HCEC 1CT (cell line): ENCODE results near the gene MAPK1IP1L.
"Not testable (repeated sequence)": the region's sequence is repeated elsewhere in the genome, so short reads cannot be mapped to it uniquely, and the experiment has no call there.

Source experiments
- DNase-seq: peaks from one replicate; pipeline ENCODE4 v3.0.0-alpha.2; 2017

Gene MAPK1IP1L

GRCh38 chr14:55057919-55058318 lies 6.5 kb downstream of the MAPK1IP1L start:
- no peak for DNase-seq

- DNase-seq: no peak
Measured at GRCh38 chr14:55059333-55059732, 7.9 kb downstream of the MAPK1IP1L start.

- no peak for DNase-seq
Measured at GRCh38 chr14:55062517-55063351, 11.3 kb downstream of the MAPK1IP1L start.

- not testable (repeated sequence) for DNase-seq
Measured at GRCh38 chr14:55064896-55065295, 13.4 kb downstream of the MAPK1IP1L start.

DNA sequence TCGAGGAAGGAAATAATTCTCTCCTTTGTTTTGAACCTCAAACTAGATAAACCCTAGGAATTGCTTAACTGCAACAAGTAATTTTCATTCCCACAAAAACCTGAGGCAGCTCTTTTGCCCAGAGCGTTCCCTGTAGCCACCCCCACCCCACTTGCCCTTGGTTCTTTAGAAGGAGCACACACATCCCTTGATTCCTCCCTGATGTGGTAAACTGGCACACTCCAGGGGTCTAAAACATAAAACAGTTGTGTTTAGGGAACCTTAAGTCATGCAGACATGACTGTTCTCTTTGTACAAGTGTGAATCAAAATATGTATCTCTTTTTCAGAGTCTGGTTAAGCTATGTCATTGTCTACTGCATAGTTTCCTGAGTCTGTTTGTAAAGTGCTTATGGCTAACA lies 14.0 kb downstream of the MAPK1IP1L start:
- no peak for DNase-seq

- no peak for DNase-seq
Measured at GRCh38 chr14:55066223-55066622, 14.8 kb downstream of the MAPK1IP1L start.

- DNase-seq: no peak
Measured at GRCh38 chr14:55070981-55071411, 19.5 kb downstream of the MAPK1IP1L start.

GRCh38 chr14:55071870-55072640 lies 20.6 kb downstream of the MAPK1IP1L start:
- DNase-seq: peak; percentile 83

- DNase-seq: peak; percentile 57
Measured at GRCh38 chr14:55073856-55074255, 22.4 kb downstream of the MAPK1IP1L start.

- DNase-seq: no peak
Measured at GRCh38 chr14:55074662-55075061, 23.2 kb downstream of the MAPK1IP1L start.

DNA sequence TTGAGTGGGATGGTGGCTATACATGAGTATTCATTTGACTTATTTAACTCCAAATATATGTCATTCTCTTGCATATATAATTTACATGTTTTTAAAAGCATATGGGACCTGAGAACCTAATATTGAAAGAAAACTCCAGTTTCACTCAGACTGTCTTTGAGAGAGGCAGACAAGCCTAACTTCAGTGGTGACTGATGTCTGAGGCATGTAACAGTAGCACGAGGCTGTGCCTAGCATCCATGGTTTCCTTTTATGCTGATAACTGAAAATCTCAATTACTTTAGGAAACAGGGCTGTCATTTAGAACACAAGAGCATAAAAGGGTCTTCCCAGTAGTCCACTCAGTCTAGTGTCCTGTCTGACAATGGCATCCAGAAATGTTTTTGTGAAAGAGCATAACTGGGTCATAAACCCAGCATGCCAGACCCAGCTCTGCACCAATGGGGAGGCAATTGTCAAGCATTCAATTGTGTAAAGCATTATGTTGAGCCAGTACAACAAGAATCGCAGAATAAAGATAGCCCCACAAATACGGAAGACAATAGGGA lies 24.3 kb downstream of the MAPK1IP1L start:
- no peak for DNase-seq

DNA sequence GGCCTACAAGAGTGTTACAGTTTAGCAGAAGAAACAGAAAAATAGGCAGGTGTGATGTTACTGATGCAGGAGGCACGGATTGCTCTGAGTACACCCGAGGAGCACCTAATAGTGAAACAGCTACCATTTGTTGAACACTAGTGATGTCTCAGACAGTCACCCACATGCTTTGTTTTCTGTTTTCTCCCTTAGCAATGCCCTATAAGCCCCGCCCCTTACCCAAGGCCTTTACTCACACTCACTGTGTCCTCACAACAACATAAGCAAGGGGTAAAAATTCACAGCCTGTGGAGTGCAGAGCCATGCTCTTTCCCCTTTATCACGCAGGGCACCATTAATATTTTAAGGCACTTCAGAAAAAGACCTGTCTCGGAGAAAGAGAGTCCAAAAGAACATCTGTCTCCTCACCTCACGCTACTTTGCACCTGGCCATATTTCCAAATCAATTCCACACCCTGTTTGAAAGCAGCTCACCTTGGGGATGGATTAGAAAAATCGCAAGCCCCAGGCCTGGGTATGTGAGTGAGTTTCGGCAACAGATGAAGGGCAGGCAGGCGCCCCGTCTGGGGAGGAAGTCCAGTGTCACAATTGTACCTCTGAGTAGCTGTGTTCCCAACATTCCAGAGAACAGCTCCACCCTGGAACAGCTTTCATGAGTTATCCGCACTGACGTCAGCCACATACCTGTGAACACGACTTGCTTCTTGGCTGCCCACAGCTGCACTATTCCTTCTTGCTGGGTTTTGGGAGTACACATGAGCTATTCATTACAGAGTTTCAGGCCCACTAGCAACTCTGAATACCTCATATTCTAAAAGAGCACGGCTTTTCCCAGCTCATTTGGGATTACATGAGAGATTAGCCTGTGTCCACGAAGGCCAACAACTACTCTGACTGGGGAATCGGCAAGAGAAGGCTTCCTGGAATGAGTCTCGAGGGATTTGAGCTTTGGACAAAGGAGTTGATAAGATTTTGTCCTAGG lies 26.0 kb downstream of the MAPK1IP1L start:
- no peak for DNase-seq

DNA sequence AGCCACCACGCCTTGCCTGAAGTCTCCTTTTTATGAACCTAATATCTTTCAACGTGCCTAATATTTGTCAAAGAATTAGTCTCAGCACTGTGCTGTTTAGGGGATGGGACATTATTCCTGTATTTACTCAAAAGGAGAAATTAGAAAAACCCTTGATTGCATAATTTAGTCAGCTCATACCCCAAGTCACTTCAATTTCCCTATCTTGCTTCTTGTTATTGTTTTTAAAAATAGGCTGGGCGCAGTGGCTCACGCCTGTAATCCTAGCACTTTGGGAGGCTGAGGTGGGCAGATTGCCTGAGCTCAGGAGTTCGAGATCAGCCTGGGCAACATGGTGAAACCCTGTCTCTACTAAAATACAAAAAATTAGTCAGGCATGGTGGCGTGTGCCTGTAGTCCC lies 28.5 kb downstream of the MAPK1IP1L start:
- DNase-seq: not testable (repeated sequence)

GRCh38 chr14:55084401-55085059 lies 33.1 kb downstream of the MAPK1IP1L start:
- DNase-seq: no peak

DNA sequence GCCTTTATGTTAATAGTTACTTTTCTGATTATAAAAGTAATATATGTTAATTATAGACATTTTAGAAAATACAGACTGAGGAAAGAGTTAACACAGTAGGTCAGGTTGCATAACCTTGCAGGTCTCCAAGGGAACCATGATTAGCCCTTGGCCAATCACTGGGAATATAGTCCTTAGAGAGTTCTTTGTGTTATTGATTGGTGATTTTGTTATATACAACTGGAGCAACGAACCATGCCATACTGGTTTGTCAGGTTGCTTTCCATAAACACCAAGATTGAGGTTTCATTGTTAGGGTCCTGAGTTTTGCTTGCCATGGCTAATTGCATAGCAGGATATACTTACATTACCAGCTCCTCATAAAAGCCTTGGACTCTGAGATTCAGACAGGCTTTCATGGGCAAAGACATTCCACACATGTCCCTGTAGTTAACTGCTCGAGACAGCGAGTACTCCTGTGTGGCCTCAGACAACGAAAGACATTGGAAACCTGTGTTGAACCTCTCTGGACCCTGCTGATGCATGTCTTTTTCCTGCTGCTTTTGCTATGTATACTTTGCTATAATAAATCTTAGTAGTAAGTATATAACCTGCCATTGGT lies 33.7 kb downstream of the MAPK1IP1L start:
- DNase-seq: no peak

- DNase-seq: no peak
Measured at GRCh38 chr14:55086938-55087337, 35.5 kb downstream of the MAPK1IP1L start.

- no peak for DNase-seq
Measured at GRCh38 chr14:55088356-55088755, 36.9 kb downstream of the MAPK1IP1L start.

GRCh38 chr14:55092341-55092740 lies 40.9 kb downstream of the MAPK1IP1L start:
- no peak for DNase-seq

- DNase-seq: peak; percentile 71
Measured at GRCh38 chr14:55094292-55095157, 43.1 kb downstream of the MAPK1IP1L start.

DNA sequence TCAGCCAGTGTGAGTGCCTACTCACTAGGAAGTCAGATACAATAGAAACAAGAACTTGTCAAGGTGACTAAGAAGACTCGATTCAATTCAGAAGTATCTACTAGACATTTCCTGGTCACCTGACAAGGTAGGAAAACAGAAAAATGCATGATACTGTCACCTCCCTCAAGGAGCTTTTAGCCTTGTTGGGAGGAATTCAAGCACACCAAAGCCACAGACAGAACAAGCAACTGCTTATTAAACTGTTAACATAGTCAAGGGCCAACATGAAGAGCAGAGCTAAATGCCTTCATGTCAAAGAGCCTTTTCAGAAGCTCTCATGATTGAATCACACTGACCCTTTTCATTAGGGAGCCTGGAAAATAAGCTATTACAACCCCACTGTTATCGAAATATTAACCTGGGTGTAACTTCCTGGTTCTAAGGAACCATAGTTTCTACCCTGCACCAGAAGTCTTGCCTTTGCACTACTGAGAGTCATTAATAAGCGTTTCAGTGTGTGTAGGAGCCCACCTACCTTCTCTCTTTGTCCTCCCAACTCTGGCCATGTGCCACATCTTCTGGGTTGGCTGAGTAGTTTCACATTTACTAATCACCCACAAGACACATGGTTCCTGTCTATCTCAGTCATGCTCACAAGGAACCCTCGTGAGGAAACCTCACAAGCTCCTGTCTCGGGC lies 46.6 kb downstream of the MAPK1IP1L start:
- DNase-seq: no peak
